Cardiac fibroblast (primary cell): ENCODE measurements around the gene PDE4B.

Experiments used
- DNase-seq, 2 donors: peaks; one replicate each; pipeline versions ENCODE4 v3.0.0 to v3.0.0-alpha.2; 2010; ENCODE audit warnings: low read depth in 2 of 2
- H3K4me3 ChIP-seq, 2 donors: replicated peaks in 1 of 2; 1 replicate in 1 of 2; 2 replicates in 1 of 2; pipeline ENCODE4 v1.5.1; 2011; ENCODE audit warnings: low read depth in 2 of 2, low read length in 2 of 2, mild to moderate bottlenecking in 2 of 2, moderate library complexity in 1 of 2
- TF ChIP-seq, protein P1 (sequence below): IDR thresholded peaks from one replicate; pipeline ENCODE4 v1.5.1; 2011; ENCODE audit warnings: low read depth, mild to moderate bottlenecking, low read length, inconsistent platforms

Gene PDE4B

GRCh38 chr1:66302184-66302742 is 509.6 kb downstream of the PDE4B start:
- DNase-seq: no peak
- TF ChIP-seq, protein P1, sequence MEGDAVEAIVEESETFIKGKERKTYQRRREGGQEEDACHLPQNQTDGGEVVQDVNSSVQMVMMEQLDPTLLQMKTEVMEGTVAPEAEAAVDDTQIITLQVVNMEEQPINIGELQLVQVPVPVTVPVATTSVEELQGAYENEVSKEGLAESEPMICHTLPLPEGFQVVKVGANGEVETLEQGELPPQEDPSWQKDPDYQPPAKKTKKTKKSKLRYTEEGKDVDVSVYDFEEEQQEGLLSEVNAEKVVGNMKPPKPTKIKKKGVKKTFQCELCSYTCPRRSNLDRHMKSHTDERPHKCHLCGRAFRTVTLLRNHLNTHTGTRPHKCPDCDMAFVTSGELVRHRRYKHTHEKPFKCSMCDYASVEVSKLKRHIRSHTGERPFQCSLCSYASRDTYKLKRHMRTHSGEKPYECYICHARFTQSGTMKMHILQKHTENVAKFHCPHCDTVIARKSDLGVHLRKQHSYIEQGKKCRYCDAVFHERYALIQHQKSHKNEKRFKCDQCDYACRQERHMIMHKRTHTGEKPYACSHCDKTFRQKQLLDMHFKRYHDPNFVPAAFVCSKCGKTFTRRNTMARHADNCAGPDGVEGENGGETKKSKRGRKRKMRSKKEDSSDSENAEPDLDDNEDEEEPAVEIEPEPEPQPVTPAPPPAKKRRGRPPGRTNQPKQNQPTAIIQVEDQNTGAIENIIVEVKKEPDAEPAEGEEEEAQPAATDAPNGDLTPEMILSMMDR: no peak
- H3K4me3 ChIP-seq: no peak overlapping the region

- no peak overlapping the region for H3K4me3 ChIP-seq
- TF ChIP-seq, protein P1: no peak
- DNase-seq: peak in 1 of 2 donors; percentile 19
These were observed 510.1 kb downstream of the PDE4B start for GRCh38 chr1:66302815-66303214.

DNA sequence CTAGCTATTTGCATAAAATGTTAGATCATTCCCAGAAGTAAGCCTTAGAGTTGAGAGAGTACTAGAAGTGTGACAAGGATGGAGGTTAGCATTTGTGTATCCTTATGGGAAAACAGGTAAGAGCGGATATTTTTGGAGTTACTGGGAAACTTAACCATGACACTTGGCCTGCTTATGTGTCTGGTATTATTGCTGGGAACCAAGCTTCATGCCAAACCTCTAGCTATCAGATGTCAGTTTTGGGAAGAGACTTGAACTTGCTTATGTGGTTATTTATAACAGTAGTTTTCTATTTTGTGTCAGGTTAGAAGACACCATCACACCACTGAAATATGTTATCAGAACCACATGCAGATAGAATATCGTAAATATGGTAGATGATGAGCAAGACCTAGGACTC is 511.0 kb downstream of the PDE4B start:
- H3K4me3 ChIP-seq: no peak overlapping the region
- TF ChIP-seq, protein P1: no peak
- DNase-seq: no peak

DNA sequence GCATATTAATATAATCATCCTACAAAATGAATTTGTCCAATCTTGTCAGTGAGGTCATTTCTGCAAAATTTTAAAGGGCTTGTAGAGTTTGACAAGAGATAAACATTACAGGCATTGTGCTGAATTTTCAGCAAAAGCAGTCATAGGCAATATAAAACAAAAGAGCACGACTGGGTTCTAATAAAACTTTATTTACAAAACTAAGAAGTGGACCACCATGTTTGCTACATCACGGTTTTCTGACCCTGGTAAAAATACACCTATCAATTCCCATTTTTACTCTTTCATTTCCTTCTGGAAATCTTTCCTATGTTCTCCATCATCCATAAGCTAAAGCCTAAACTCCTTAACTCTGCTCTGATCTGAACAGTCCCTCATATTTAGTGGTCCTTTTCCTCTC is 511.4 kb downstream of the PDE4B start:
- H3K4me3 ChIP-seq: no peak overlapping the region
- DNase-seq: no peak
- TF ChIP-seq, protein P1: no peak

DNA sequence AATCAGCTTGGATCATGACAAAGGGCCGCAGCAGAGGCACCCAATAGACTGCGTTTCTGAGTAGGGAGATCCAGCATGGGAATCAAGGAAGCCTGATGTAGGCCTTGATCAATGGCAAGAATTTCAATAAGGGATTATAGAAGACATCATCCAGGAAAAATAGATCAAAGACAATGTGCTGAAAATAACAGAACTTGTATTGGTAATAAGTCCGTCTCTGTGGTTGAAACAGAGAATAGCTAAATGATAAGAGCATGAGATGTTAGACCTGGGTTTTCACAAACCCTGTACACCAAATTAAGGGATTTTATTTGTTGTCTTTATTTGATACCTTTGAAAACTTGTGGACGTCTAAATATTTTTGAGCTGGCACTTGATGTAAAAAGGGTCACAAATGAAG is 513.2 kb downstream of the PDE4B start:
- DNase-seq: no peak
- TF ChIP-seq, protein P1: no peak

GRCh38 chr1:66309006-66309741 is 516.5 kb downstream of the PDE4B start:
- no peak for DNase-seq
- TF ChIP-seq, protein P1: no peak
- H3K4me3 ChIP-seq: no peak overlapping the region

More for the DNA sequence above, 513.2 kb downstream of the PDE4B start:
- no peak overlapping the region for H3K4me3 ChIP-seq

GRCh38 chr1:66311092-66311491 is 518.4 kb downstream of the PDE4B start:
- peak; percentile 34 to 51 for DNase-seq
- TF ChIP-seq, protein P1: no peak
- no peak overlapping the region for H3K4me3 ChIP-seq
